ENCODE measurements around the gene CNTNAP2. TPM values are rescaled to one million over a fixed set of nuclear protein-coding genes. Genes with fewer than 3 reads are reported as not detected.

Gene CNTNAP2
- total RNA-seq, 1 experiment from 2014 or later = 64.5 TPM

DNA sequence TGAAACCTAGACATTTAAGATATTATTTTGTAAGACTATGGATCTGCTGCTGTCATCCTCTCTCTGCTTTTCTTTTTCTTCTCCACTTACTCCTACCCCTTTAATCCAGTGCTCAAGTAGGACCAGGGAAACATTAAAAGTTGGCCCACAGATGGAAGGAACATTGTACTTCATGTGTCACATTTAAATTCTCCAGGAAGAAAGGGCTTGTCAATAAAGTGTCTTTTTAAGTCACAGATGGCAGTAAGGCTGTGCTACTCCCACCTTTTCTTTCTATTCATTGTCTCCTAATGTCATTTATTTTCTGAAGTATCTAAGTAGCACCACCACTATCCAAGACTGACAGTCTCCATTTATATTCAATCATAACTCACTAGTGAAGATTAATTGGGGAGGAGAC, 1736.2 kb downstream of the CNTNAP2 start:
- no peak for TF ChIP-seq CTCF (conservative IDR thresholded peaks at IDR 0.05)
- H3K4me2 ChIP-seq (ENCODE audit: insufficient read depth, insufficient read length, low read length) = no peak overlapping the region
- no peaks in the 10 kb centered on the region for H3K79me2 ChIP-seq (ENCODE audit: insufficient read depth, low read length)
- no peak overlapping the region for H2BK12ac ChIP-seq (ENCODE audit: insufficient read length, low read depth, low read length)
- no peaks in the 10 kb centered on the region for H3K27me3 ChIP-seq (ENCODE audit: insufficient read depth, low read length)
- H3K56ac ChIP-seq (ENCODE audit: insufficient read length, low read depth, low read length) = no peak overlapping the region
- H3K14ac ChIP-seq (ENCODE audit: insufficient read depth, low read length) = no peak overlapping the region
- no peak overlapping the region for H3K18ac ChIP-seq (ENCODE audit: insufficient read length, low read depth, low read length)
- H3K4me1 ChIP-seq (ENCODE audit: insufficient read depth, low read length) = no peaks in the 10 kb centered on the region
- H3K23me2 ChIP-seq (ENCODE audit: insufficient read length, low read depth, low read length, poor library complexity, severe bottlenecking) = no peaks in the 10 kb centered on the region
- H3K79me1 ChIP-seq (ENCODE audit: insufficient read depth, low read depth, low read length, poor library complexity, severe bottlenecking) = no peaks in the 10 kb centered on the region
- Mint-ChIP-seq H3K27me3 (ENCODE audit: low read depth) (no peaks in the 10 kb centered on the region), H3K4me1 (peaks cover 0 to 6% of the 10 kb centered on the region in 2 experiments; a peak in 3 of 4 replicates), H3K4me3 (no peak overlapping the region), H3K9me3 (peaks cover 0 to 4% of the 10 kb centered on the region in 2 experiments; a peak in 2 of 5 replicates), H3K36me3 (ENCODE audit: insufficient read depth in 1 of 3, low read depth in 3 of 3) (peaks cover 0 to 6% (median 2%) of the 10 kb centered on the region in 3 experiments; a peak in 4 of 7 replicates), H3K27ac (no peak overlapping the region)
- no peak overlapping the region for H2BK5ac ChIP-seq (ENCODE audit: insufficient read length, low read length)
- no peak for DNase-seq
- H3T11ph ChIP-seq (ENCODE audit: low read length) = no peak overlapping the region
- no peak overlapping the region for H2BK120ac ChIP-seq (ENCODE audit: low read depth, low read length, poor library complexity, severe bottlenecking)
- no peak overlapping the region for H4K5ac ChIP-seq (ENCODE audit: insufficient read length, low read depth, low read length)
- H3K27ac ChIP-seq (ENCODE audit: insufficient read length, low read depth, low read length) = no peak overlapping the region
- no peak overlapping the region for H3K9ac ChIP-seq (ENCODE audit: extremely low read depth, insufficient read length, low read length)
- H3K4ac ChIP-seq (ENCODE audit: low read depth, low read length) = no peak overlapping the region
- H4K20me1 ChIP-seq (ENCODE audit: control insufficient read depth, insufficient read depth, insufficient read length) = no peaks in the 10 kb centered on the region
- no peak overlapping the region for H2BK15ac ChIP-seq (ENCODE audit: low read depth, low read length)
- H4K8ac ChIP-seq (replicated peaks; ENCODE audit: insufficient read length, low read depth, low read length) = no peak overlapping the region
- no peak overlapping the region for H2AFZ ChIP-seq (ENCODE audit: low read length)
- no peak overlapping the region for H2BK20ac ChIP-seq (ENCODE audit: low read depth, low read length, poor library complexity, severe bottlenecking)
- no peak overlapping the region for H3K23ac ChIP-seq (ENCODE audit: insufficient read length, low read depth, low read length)
- no peak overlapping the region for H2AK5ac ChIP-seq (ENCODE audit: insufficient read length, low read length)
- no peaks in the 10 kb centered on the region for H3K9me3 ChIP-seq (ENCODE audit: control insufficient read depth, low read depth, low read length)
- no peak overlapping the region for H4K91ac ChIP-seq (ENCODE audit: insufficient read length, low read depth, low read length)
